NCI-H460 (cell line): ENCODE measurements around the gene PHKA1. TPM values are rescaled to one million over a fixed set of nuclear protein-coding genes. Genes with fewer than 3 reads are reported as not detected.
A peak's percentile ranks its signal among the peaks of the same experiment; 100 is the strongest.
"Not testable (repeated sequence)": the region's sequence is repeated elsewhere in the genome, so short reads cannot be mapped to it uniquely, and the experiment has no call there.

Experiments
- DNase-seq: peaks from one replicate; pipeline ENCODE4 v3.0.0-alpha.2; 2016; ENCODE audit warnings: low read depth; ENCODE audit errors: extremely low read depth
- polyA plus RNA-seq: library from polyadenylated mRNA; depleted of rRNA; stranded (reverse); fragments of >200 nt; gene quantifications from 2 replicates; pipeline ENCODE4 v1.2.3, GENCODE V29; 2014; cell fraction: nucleus; rRNA removed
- total RNA-seq: library from RNA; depleted of rRNA; stranded (reverse); fragments of >200 nt; shearing (Covaris generic); gene quantifications from 2 replicates; pipeline ENCODE4 v1.2.3, GENCODE V29; 2014; rRNA removed

The PHKA1 gene
- 24.7 and 29.1 TPM in 2 replicates for total RNA-seq
- polyA plus RNA-seq = 20.2 and 34.3 TPM in 2 replicates

GRCh38 chrX:72713599-72714477 lies at the start of gene PHKA1:
Gene PHKA1, minus strand, starts transcription at chrX:72714306. Its CDS starts 426 bp downstream, at chrX:72713880.
- DNase-seq = peak; percentile 41

GRCh38 chrX:72760454-72760853 lies 46.3 kb upstream of the PHKA1 start:
- not testable (repeated sequence) for DNase-seq

- DNase-seq = not testable (repeated sequence)
These were observed 34.4 kb upstream of the PHKA1 start for GRCh38 chrX:72748545-72748944.

GRCh38 chrX:72745546-72745945 lies 31.4 kb upstream of the PHKA1 start:
- not testable (repeated sequence) for DNase-seq

GRCh38 chrX:72735561-72735960 lies 21.5 kb upstream of the PHKA1 start:
- DNase-seq = no peak

- DNase-seq = not testable (repeated sequence)
These were observed 19.5 kb upstream of the PHKA1 start for GRCh38 chrX:72733636-72734035.

GRCh38 chrX:72727846-72728245 lies 13.7 kb upstream of the PHKA1 start:
- no peak for DNase-seq

GRCh38 chrX:72716766-72717165 lies 2.7 kb upstream of the PHKA1 start:
- no peak for DNase-seq

- DNase-seq = no peak
These were observed 1.4 kb upstream of the PHKA1 start for GRCh38 chrX:72715546-72715945.

GRCh38 chrX:72714478-72714916 lies 391 bp upstream of the PHKA1 start:
- DNase-seq = peak; percentile 56

- DNase-seq = no peak
These were observed 976 bp downstream of the PHKA1 start for GRCh38 chrX:72713130-72713529.

- DNase-seq = no peak
These were observed 1.9 kb downstream of the PHKA1 start for GRCh38 chrX:72712094-72712755.

- DNase-seq = no peak
These were observed 8.3 kb downstream of the PHKA1 start for GRCh38 chrX:72705814-72706213.

GRCh38 chrX:72705111-72705510 lies 9.0 kb downstream of the PHKA1 start:
- DNase-seq = no peak

- DNase-seq = peak; percentile 5
These were observed 19.9 kb downstream of the PHKA1 start for GRCh38 chrX:72694170-72694569.

- no peak for DNase-seq
These were observed 20.6 kb downstream of the PHKA1 start for GRCh38 chrX:72693477-72693876.

GRCh38 chrX:72687396-72687795 lies 26.7 kb downstream of the PHKA1 start:
- DNase-seq = no peak

- no peak for DNase-seq
These were observed 28.2 kb downstream of the PHKA1 start for GRCh38 chrX:72685810-72686456.

GRCh38 chrX:72685018-72685417 lies 29.1 kb downstream of the PHKA1 start:
- DNase-seq = no peak

- DNase-seq = no peak
These were observed 30.5 kb downstream of the PHKA1 start for GRCh38 chrX:72683631-72684030.

- no peak for DNase-seq
These were observed 37.6 kb downstream of the PHKA1 start for GRCh38 chrX:72676465-72676864.
